ENCODE data around the gene ZNF184.
A peak's percentile ranks its signal among the peaks of the same experiment; 100 is the strongest.

Gene ZNF184

GRCh38 chr6:27471365-27472115 lies 1.4 kb downstream of the ZNF184 start:
- peak overlapping the region; percentile 47 for H3K4me3 ChIP-seq (ENCODE audit: low read depth, low read length)
- TF ChIP-seq CTCF (IDR thresholded peaks at IDR 0.05; ENCODE audit: borderline replicate concordance, insufficient read depth, low read depth, low read length) = no peak

GRCh38 chr6:27470023-27470422 lies 2.9 kb downstream of the ZNF184 start:
- TF ChIP-seq CTCF (IDR thresholded peaks at IDR 0.05; ENCODE audit: borderline replicate concordance, insufficient read depth, low read depth, low read length) = no peak
- H3K4me3 ChIP-seq (ENCODE audit: low read depth, low read length) = no peak overlapping the region

GRCh38 chr6:27468334-27468733 lies 4.6 kb downstream of the ZNF184 start:
- TF ChIP-seq CTCF (IDR thresholded peaks at IDR 0.05; ENCODE audit: borderline replicate concordance, insufficient read depth, low read depth, low read length) = no peak
- no peak overlapping the region for H3K4me3 ChIP-seq (ENCODE audit: low read depth, low read length)

GRCh38 chr6:27452496-27452897 lies 20.4 kb downstream of the ZNF184 start:
- TF ChIP-seq CTCF (IDR thresholded peaks at IDR 0.05; ENCODE audit: borderline replicate concordance, insufficient read depth, low read depth, low read length) = no peak
- H3K4me3 ChIP-seq (ENCODE audit: low read depth, low read length) = no peak overlapping the region

- H3K4me3 ChIP-seq (ENCODE audit: low read depth, low read length) = no peak overlapping the region
- TF ChIP-seq CTCF (IDR thresholded peaks at IDR 0.05; ENCODE audit: borderline replicate concordance, insufficient read depth, low read depth, low read length) = no peak
Observed at GRCh38 chr6:27451660-27452390, 21.1 kb downstream of the ZNF184 start.

- TF ChIP-seq CTCF (IDR thresholded peaks at IDR 0.05; ENCODE audit: borderline replicate concordance, insufficient read depth, low read depth, low read length) = no peak
- H3K4me3 ChIP-seq (ENCODE audit: low read depth, low read length) = no peak overlapping the region
Observed at GRCh38 chr6:27448456-27448855, 24.4 kb downstream of the ZNF184 start.

GRCh38 chr6:27442932-27443331 lies 30.0 kb downstream of the ZNF184 start:
- no peak for TF ChIP-seq CTCF (IDR thresholded peaks at IDR 0.05; ENCODE audit: borderline replicate concordance, insufficient read depth, low read depth, low read length)
- H3K4me3 ChIP-seq (ENCODE audit: low read depth, low read length) = no peak overlapping the region
